ENCODE measurements around the gene LYZL4. TPM values are rescaled to one million over a fixed set of nuclear protein-coding genes. Genes with fewer than 3 reads are reported as not detected.

LYZL4 gene
- total and polyA plus RNA-seq, 2 of the 4 experiments (the other 2 are of a cell fraction) = not detected

DNA sequence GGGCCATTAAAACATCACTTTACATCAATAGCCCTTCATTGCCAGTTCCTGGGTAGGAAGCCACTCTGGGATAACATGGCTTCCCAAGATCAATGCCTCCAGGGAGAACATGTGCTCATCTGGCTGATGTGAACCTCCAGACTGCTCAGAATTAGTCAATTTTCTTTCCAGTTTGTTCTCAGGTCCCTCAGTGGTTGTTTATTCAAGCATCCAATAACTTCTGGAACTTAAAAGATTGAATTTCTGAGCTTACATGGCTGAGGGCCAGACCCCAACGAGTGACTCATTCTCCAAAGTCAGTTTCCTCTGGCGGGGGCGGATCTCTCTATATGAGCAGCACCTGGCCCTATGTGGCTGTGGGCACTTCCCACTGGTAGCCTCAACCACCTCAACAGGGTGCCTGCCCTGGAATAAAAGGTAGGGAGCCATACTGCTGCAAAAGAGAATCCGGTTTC is 34.0 kb downstream of the LYZL4 start:
- ChIA-PET CTCF (no interaction called here), POLR2A (ENCODE audit: unreplicated experiment) (no interaction called here)
- Histone ChIP-seq H3K56ac (ENCODE audit: extremely low read depth, insufficient read depth, low read length) (no peak overlapping the region), H2BK15ac (ENCODE audit: low read depth, low read length) (no peak overlapping the region), H4K91ac (ENCODE audit: insufficient read depth, low read depth, low read length) (no peak overlapping the region), H3K36me3 (ENCODE audit: control insufficient read depth, insufficient read depth, low read length) (no peaks in the 10 kb centered on the region), H3K4me1 (ENCODE audit: control insufficient read depth, insufficient read depth, low read length) (no peaks in the 10 kb centered on the region), H3K18ac (ENCODE audit: low read depth, low read length) (no peak overlapping the region), H3K14ac (replicated peaks; ENCODE audit: low read depth, low read length) (no peak overlapping the region), H3K27me3 (ENCODE audit: control insufficient read depth, insufficient read depth, low read length) (no peaks in the 10 kb centered on the region), H2BK20ac (ENCODE audit: low read depth, low read length) (no peak overlapping the region), H3K23ac (ENCODE audit: low read depth, low read length) (no peak overlapping the region), H3K4me3 (ENCODE audit: insufficient read depth, low read depth, low read length) (no peak overlapping the region), H3K9ac (ENCODE audit: low read depth, low read length) (no peak overlapping the region), H3K27ac (ENCODE audit: insufficient read depth, low read length) (no peak overlapping the region), H4K20me1 (ENCODE audit: insufficient read depth, low read length) (no peaks in the 10 kb centered on the region), H3K4ac (ENCODE audit: low read depth, low read length) (no peak overlapping the region), H4K5ac (ENCODE audit: low read depth, low read length) (no peak overlapping the region), H4K8ac (ENCODE audit: low read depth in 2 of 2, low read length in 2 of 2) (no peak overlapping the region), H3K79me1 (ENCODE audit: low read depth in 1 of 2, low read length in 2 of 2) (no peaks in the 10 kb centered on the region), H2BK120ac (ENCODE audit: low read depth, low read length) (no peak overlapping the region), H3K4me2 (ENCODE audit: low read depth, low read length) (no peak overlapping the region), H2BK5ac (ENCODE audit: low read depth, low read length, poor library complexity, severe bottlenecking) (no peak overlapping the region), H2AK9ac (replicated peaks; ENCODE audit: low read depth, low read length, poor library complexity) (no peak overlapping the region), H3K9me1 (ENCODE audit: insufficient read depth, low read length) (no peaks in the 10 kb centered on the region), H3K9me3 (ENCODE audit: control insufficient read depth, insufficient read depth, low read length) (no peaks in the 10 kb centered on the region), H2AK5ac (ENCODE audit: low read depth, low read length) (no peak overlapping the region), H2AFZ (replicated peaks; ENCODE audit: low read length, poor library complexity) (no peak overlapping the region)
- WGBS, 2 experiments (ENCODE audit: extremely low coverage in 2 of 2, insufficient read length in 1 of 2) = 0% methylated on average over 1 of the region's 4 CpGs; no CpG with 5 or more reads in 1 of the 2 experiments
- no peak for TF ChIP-seq CHD1 (IDR thresholded peaks at IDR 0.05; ENCODE audit: low read depth, low read length)
- ATAC-seq (ENCODE audit: low read depth) (peak; percentile 64), DNase-seq (peak; percentile 72)
- in situ Hi-C loops (cut with MboI; ENCODE audit: low sequenced_read_pairs) (no loop called here), dilution Hi-C loops (cut with HindIII; ENCODE audit: low sequenced_read_pairs, unreplicated experiment) (no loop called here), intact Hi-C loops (cut with micrococcal nuclease) (no loop called here)
- BruUV-seq (replicated peaks) = no TSS peak

Measured in IMR-90 (cell line).